Left lobe of liver (tissue), 2 donors: ENCODE measurements around the gene SCMH1. TPM values are rescaled to one million over a fixed set of nuclear protein-coding genes. Genes with fewer than 3 reads are reported as not detected.

Experiments used
- ATAC-seq: fragments of 200-7000 bp; cut with Tn5 transposase; one replicate; pipeline ENCODE4 v1.9.1; 2020; ENCODE audit warnings: mild to moderate bottlenecking, moderate library complexity
- DNase-seq: peaks from one replicate; pipeline ENCODE4 v3.0.0-alpha.2; 2020; ENCODE audit warnings: low spot score
- total RNA-seq: library from RNA; stranded (reverse); gene quantifications from one replicate; pipeline ENCODE4 v1.2.1, GENCODE V29; 2021
- donor health status: DM: no; HTN: no; CAD: no; lungs with moderate emphysema.
- donor health status: DM: no; HTN: yes; CAD: no.

SCMH1 gene
- total RNA-seq, 1 donor from 2014 or later = 10.7 TPM

GRCh38 chr1:41033272-41033671 lies 208.8 kb downstream of the SCMH1 start:
- no peak for ATAC-seq
- no peak for DNase-seq

- ATAC-seq (no peak), DNase-seq (no peak)
These were observed 210.0 kb downstream of the SCMH1 start for GRCh38 chr1:41032147-41032546.

GRCh38 chr1:41030872-41031616 lies 211.1 kb downstream of the SCMH1 start:
- no peak for DNase-seq
- ATAC-seq = peak; percentile 67

- DNase-seq = no peak
- no peak for ATAC-seq
These were observed 214.0 kb downstream of the SCMH1 start for GRCh38 chr1:41028034-41028642.

- ATAC-seq (no peak), DNase-seq (no peak)
These were observed 215.9 kb downstream of the SCMH1 start for GRCh38 chr1:41025979-41026819.

GRCh38 chr1:41024953-41025352 lies 217.2 kb downstream of the SCMH1 start:
- no peak for ATAC-seq
- DNase-seq = no peak

GRCh38 chr1:41023279-41023990 lies 218.7 kb downstream of the SCMH1 start:
- ATAC-seq = peak; percentile 34
- DNase-seq = no peak

- ATAC-seq = no peak
- no peak for DNase-seq
These were observed 219.7 kb downstream of the SCMH1 start for GRCh38 chr1:41022424-41022823.

GRCh38 chr1:41021526-41022308 lies 220.4 kb downstream of the SCMH1 start, which contains the start of gene SLFNL1:
TSS of gene SLFNL1 (minus strand) at chr1:41021725. CDS start at chr1:41020660, 1,065 bp downstream.
- peak; percentile 27 for ATAC-seq
- no peak for DNase-seq

GRCh38 chr1:41020654-41021053 lies 221.5 kb downstream of the SCMH1 start:
- no peak for DNase-seq
- peak; percentile 7 for ATAC-seq

GRCh38 chr1:41020109-41020576 lies 222.0 kb downstream of the SCMH1 start:
- DNase-seq = no peak
- no peak for ATAC-seq

GRCh38 chr1:41019353-41019745 lies 222.8 kb downstream of the SCMH1 start:
- no peak for DNase-seq
- ATAC-seq = no peak

GRCh38 chr1:41018018-41018410 lies 224.1 kb downstream of the SCMH1 start:
- no peak for DNase-seq

GRCh38 chr1:41017141-41018017 lies 224.7 kb downstream of the SCMH1 start:
- DNase-seq (no peak), ATAC-seq (no peak)

More at GRCh38 chr1:41018018-41018410, 224.1 kb downstream of the SCMH1 start:
- ATAC-seq = peak; percentile 0

- DNase-seq (no peak), ATAC-seq (no peak)
These were observed 226.1 kb downstream of the SCMH1 start for GRCh38 chr1:41015897-41016470.

GRCh38 chr1:41015281-41015896 lies 226.7 kb downstream of the SCMH1 start:
- ATAC-seq = no peak
- no peak for DNase-seq

- ATAC-seq = no peak
These were observed 227.2 kb downstream of the SCMH1 start for GRCh38 chr1:41014871-41015270.

GRCh38 chr1:41013796-41014195 lies 228.3 kb downstream of the SCMH1 start:
- DNase-seq (no peak), ATAC-seq (no peak)

More at GRCh38 chr1:41014871-41015270, 227.2 kb downstream of the SCMH1 start:
- DNase-seq = no peak
